ENCODE measurements around the gene CFAP100. TPM values are rescaled to one million over a fixed set of nuclear protein-coding genes. Genes with fewer than 3 reads are reported as not detected.

CFAP100 gene
- total and polyA plus RNA-seq, 2 of the 4 experiments (the other 2 are of a cell fraction), result not detected

DNA sequence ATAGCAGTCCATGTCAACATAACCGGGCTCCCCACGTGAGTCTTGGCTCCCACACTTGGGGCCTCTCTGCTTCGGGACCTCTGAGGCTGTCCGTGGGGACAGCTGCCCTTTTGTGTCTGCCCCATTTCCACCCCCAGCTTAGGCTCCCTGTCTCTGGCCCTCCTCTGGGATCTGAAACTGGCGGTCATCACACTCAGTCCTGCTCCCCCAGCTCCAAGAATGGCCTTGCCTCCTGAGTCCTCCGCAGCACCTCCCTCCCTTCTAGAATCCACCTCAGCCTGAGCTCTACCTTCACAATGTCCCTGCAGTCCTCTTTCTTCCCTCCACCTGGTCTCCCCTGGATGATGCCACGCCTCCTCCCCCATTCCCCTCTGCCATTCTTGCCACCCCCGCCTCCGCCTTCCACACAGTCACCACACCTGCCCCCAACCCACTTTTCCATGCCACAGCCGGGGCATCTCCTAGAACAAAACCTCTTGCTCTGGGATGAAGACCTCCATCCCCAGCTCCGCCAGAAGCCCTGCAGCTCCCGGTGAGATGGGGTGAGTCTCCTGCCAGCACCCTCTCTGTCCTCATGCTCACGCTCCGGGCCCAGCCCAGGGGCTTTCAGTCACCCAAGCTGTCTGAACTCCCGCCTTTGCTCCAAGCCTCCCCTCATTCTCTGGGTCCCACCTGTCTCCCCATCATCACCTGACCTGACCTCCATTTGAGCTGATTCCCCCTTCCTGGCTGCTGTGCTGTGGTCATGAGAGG, 88.0 kb downstream of the CFAP100 start:
- ChIA-PET POLR2A (ENCODE audit: unreplicated experiment) (interaction anchor here (0.8 kb wide), 1 partner anchor 11 kb away, joined by 5 read pairs; no protein-coding TSS in a partner anchor), CTCF (interaction anchor here (0.6 kb wide), 1 partner anchor 18 kb away, joined by 3 read pairs; no protein-coding TSS in a partner anchor)
- H3K9me3 ChIP-seq (ENCODE audit: control insufficient read depth, insufficient read depth, low read length), result no peaks in the 10 kb centered on the region
- DNase-seq, result no peak
- H3K79me1 ChIP-seq (ENCODE audit: low read depth in 1 of 2, low read length in 2 of 2), result no peaks in the 10 kb centered on the region
- no TSS peak for BruUV-seq (replicated peaks)
- no peak overlapping the region for H2AFZ ChIP-seq (replicated peaks; ENCODE audit: low read length, poor library complexity)
- no peak overlapping the region for H4K8ac ChIP-seq (ENCODE audit: low read depth in 2 of 2, low read length in 2 of 2)
- in situ Hi-C loops (cut with MboI; ENCODE audit: low sequenced_read_pairs) (no loop called here), dilution Hi-C loops (cut with HindIII; ENCODE audit: low sequenced_read_pairs, unreplicated experiment) (no loop called here), intact Hi-C loops (cut with micrococcal nuclease) (no loop called here)
- no peak overlapping the region for H3K9ac ChIP-seq (ENCODE audit: low read depth, low read length)
- WGBS, 2 experiments (ENCODE audit: extremely low coverage in 2 of 2, insufficient read length in 1 of 2), result 80% methylated on average over 10 of the region's 15 CpGs; no CpG with 5 or more reads in 1 of the 2 experiments
- H4K91ac ChIP-seq (ENCODE audit: insufficient read depth, low read depth, low read length), result no peak overlapping the region
- no peak overlapping the region for H3K18ac ChIP-seq (ENCODE audit: low read depth, low read length)
- H2AK5ac ChIP-seq (ENCODE audit: low read depth, low read length), result no peak overlapping the region
- no peak overlapping the region for H2BK120ac ChIP-seq (ENCODE audit: low read depth, low read length)
- H3K4me3 ChIP-seq (ENCODE audit: insufficient read depth, low read depth, low read length), result no peak overlapping the region
- H3K9me1 ChIP-seq (ENCODE audit: insufficient read depth, low read length), result no peaks in the 10 kb centered on the region
- no peaks in the 10 kb centered on the region for H3K36me3 ChIP-seq (ENCODE audit: control insufficient read depth, insufficient read depth, low read length)
- H3K27me3 ChIP-seq (ENCODE audit: control insufficient read depth, insufficient read depth, low read length), result peaks cover 2% of the 10 kb centered on the region; the same call in 1 of the 2 replicates
- no peak overlapping the region for H2BK20ac ChIP-seq (ENCODE audit: low read depth, low read length)
- H2AK9ac ChIP-seq (replicated peaks; ENCODE audit: low read depth, low read length, poor library complexity), result no peak overlapping the region
- no peak overlapping the region for H3K27ac ChIP-seq (ENCODE audit: insufficient read depth, low read length)
- H4K5ac ChIP-seq (ENCODE audit: low read depth, low read length), result no peak overlapping the region
- H3K56ac ChIP-seq (ENCODE audit: extremely low read depth, insufficient read depth, low read length), result no peak overlapping the region
- TF ChIP-seq, protein P1, sequence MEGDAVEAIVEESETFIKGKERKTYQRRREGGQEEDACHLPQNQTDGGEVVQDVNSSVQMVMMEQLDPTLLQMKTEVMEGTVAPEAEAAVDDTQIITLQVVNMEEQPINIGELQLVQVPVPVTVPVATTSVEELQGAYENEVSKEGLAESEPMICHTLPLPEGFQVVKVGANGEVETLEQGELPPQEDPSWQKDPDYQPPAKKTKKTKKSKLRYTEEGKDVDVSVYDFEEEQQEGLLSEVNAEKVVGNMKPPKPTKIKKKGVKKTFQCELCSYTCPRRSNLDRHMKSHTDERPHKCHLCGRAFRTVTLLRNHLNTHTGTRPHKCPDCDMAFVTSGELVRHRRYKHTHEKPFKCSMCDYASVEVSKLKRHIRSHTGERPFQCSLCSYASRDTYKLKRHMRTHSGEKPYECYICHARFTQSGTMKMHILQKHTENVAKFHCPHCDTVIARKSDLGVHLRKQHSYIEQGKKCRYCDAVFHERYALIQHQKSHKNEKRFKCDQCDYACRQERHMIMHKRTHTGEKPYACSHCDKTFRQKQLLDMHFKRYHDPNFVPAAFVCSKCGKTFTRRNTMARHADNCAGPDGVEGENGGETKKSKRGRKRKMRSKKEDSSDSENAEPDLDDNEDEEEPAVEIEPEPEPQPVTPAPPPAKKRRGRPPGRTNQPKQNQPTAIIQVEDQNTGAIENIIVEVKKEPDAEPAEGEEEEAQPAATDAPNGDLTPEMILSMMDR (conservative IDR thresholded peaks at IDR 0.05; ENCODE audit: low read depth, low read length), result no peak
- TF ChIP-seq CEBPB (IDR thresholded peaks at IDR 0.05; ENCODE audit: low read depth, low read length), result no peak
- no peak for TF ChIP-seq SMC3 (IDR thresholded peaks at IDR 0.05; ENCODE audit: low read depth, low read length)
- no peak for TF ChIP-seq USF2 (IDR thresholded peaks at IDR 0.05; ENCODE audit: low read depth, low read length)
- TF ChIP-seq CHD1 (IDR thresholded peaks at IDR 0.05; ENCODE audit: low read depth, low read length), result no peak
- TF ChIP-seq, protein P2, sequence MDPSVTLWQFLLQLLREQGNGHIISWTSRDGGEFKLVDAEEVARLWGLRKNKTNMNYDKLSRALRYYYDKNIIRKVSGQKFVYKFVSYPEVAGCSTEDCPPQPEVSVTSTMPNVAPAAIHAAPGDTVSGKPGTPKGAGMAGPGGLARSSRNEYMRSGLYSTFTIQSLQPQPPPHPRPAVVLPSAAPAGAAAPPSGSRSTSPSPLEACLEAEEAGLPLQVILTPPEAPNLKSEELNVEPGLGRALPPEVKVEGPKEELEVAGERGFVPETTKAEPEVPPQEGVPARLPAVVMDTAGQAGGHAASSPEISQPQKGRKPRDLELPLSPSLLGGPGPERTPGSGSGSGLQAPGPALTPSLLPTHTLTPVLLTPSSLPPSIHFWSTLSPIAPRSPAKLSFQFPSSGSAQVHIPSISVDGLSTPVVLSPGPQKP (IDR thresholded peaks at IDR 0.05; ENCODE audit: borderline replicate concordance, low read depth, low read length), result no peak
- TF ChIP-seq RAD21 (IDR thresholded peaks at IDR 0.05; ENCODE audit: low read length), result no peak
- no peak for TF ChIP-seq MAZ (IDR thresholded peaks at IDR 0.05; ENCODE audit: borderline replicate concordance, low read depth, low read length)
- no peak for TF ChIP-seq BHLHE40 (IDR thresholded peaks at IDR 0.05; ENCODE audit: low read depth, low read length)
- TF ChIP-seq POLR2A (IDR thresholded peaks at IDR 0.05; ENCODE audit: low read depth, low read length), result no peak
- TF ChIP-seq RFX5 (IDR thresholded peaks at IDR 0.05; ENCODE audit: low read depth, low read length), result no peak
- H3K4me1 ChIP-seq (ENCODE audit: control insufficient read depth, insufficient read depth, low read length), result no peaks in the 10 kb centered on the region
- ATAC-seq (ENCODE audit: low read depth), result no peak
- no peak overlapping the region for H3K14ac ChIP-seq (replicated peaks; ENCODE audit: low read depth, low read length)
- no peak overlapping the region for H3K4me2 ChIP-seq (ENCODE audit: low read depth, low read length)
- no peak overlapping the region for H2BK15ac ChIP-seq (ENCODE audit: low read depth, low read length)
- no peaks in the 10 kb centered on the region for H4K20me1 ChIP-seq (ENCODE audit: insufficient read depth, low read length)
- H3K4ac ChIP-seq (ENCODE audit: low read depth, low read length), result no peak overlapping the region
- no peak overlapping the region for H3K23ac ChIP-seq (ENCODE audit: low read depth, low read length)
- H2BK5ac ChIP-seq (ENCODE audit: low read depth, low read length, poor library complexity, severe bottlenecking), result no peak overlapping the region
